Coronary artery (tissue), 2 donors: ENCODE measurements around the gene ELAC1.

Source experiments
- DNase-seq: peaks from one replicate; pipeline ENCODE4 v3.0.0-alpha.2; 2017; ENCODE audit warnings: low spot score
- H3K27ac ChIP-seq, 2 donors: fragments of 200-600 bp; sonication (generic); one replicate each; pipeline ENCODE4 v1.5.1; 2016 to 2019
- H3K4me3 ChIP-seq: fragments of 200-600 bp; sonication (generic); 2 replicates; pipeline ENCODE4 v1.5.1; 2016; ENCODE audit warnings: mild to moderate bottlenecking, moderate library complexity
- CTCF ChIP-seq: fragments of 200-600 bp; sonication (generic); IDR thresholded peaks from one replicate; pipeline ENCODE4 v1.5.1; 2019; ENCODE audit warnings: antibody characterized with exemption

The ELAC1 gene

DNA sequence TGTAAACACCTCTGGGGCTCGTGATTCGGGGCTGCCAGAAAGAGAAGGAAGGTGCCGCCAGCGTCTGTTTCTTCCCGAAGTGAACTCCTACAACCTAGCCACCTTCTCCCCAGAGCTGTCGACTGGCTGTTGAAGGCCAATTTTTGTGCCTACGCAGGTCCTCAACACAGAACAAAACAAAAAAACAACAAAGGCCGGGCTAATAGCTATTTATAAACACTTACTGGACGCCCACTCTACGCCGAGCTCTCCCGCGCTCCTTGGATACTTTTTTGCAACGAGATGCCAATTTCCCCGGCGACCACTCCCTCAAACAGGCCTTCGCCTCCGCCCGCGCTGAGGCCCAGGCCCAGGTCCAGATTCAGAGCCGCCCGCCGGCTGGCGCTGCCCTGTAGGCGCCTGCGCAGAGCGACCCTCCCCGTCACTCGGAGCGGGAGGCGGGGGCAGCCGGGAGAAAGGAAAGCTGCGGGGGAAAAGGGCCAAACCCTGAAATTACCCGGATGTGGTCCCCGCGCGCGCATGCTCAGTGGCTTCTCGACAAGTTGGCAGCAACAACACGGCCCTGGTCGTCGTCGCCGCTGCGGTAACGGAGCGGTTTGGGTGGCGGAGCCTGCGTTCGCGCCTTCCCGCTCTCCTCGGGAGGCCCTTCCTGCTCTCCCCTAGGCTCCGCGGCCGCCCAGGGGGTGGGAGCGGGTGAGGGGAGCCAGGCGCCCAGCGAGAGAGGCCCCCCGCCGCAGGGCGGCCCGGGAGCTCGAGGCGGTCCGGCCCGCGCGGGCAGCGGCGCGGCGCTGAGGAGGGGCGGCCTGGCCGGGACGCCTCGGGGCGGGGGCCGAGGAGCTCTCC lies 62.1 kb downstream of the ELAC1 start, which contains the start of gene SMAD4:
TSS of gene SMAD4 (plus strand) at position 520 of the 843 bp plus-strand sequence. CDS start 16,834 bp downstream, outside the sequence.
- Histone ChIP-seq H3K27ac (peak within 1 kb of the TSS; percentile 92 to 97), H3K4me3 (peak within 1 kb of the TSS; percentile 90)
- TF ChIP-seq CTCF: no peak
- peak; percentile 98 for DNase-seq

GRCh38 chr18:51030537-51031258 lies 62.9 kb downstream of the ELAC1 start:
- peak; percentile 85 for DNase-seq
- H3K27ac ChIP-seq: peak overlapping the region; percentile 92 to 97
- no peak for TF ChIP-seq CTCF
- peak overlapping the region; percentile 90 for H3K4me3 ChIP-seq

- H3K27ac ChIP-seq: no peak overlapping the region
- DNase-seq: no peak
- peak overlapping the region; percentile 90 for H3K4me3 ChIP-seq
- no peak for TF ChIP-seq CTCF
Measured at GRCh38 chr18:51032193-51032592, 64.4 kb downstream of the ELAC1 start.

GRCh38 chr18:51037230-51037629 lies 69.4 kb downstream of the ELAC1 start:
- Histone ChIP-seq H3K27ac (no peak overlapping the region), H3K4me3 (no peak overlapping the region)
- DNase-seq: no peak
- no peak for TF ChIP-seq CTCF
